ENCODE data around the gene LIPN.
"Not testable (repeated sequence)": the region's sequence is repeated elsewhere in the genome, so short reads cannot be mapped to it uniquely, and the experiment has no call there.

LIPN gene

GRCh38 chr10:88759366-88760101 is at the start of gene LIPN:
LIPN (plus strand) TSS chr10:88760020; CDS start chr10:88761406, 1,386 bp downstream.
- Mint-ChIP-seq H3K9me3 (no peaks in the 10 kb centered on the region), H3K27me3 (peaks cover 3% of the 10 kb centered on the region), H3K27ac (no peak within 1 kb of the TSS), H3K4me1 (ENCODE audit: low read depth) (peaks cover 17% of the 10 kb centered on the region), H3K36me3 (ENCODE audit: low read depth) (no peaks in the 10 kb centered on the region), H3K4me3 (no peak within 1 kb of the TSS)
- DNase-seq: no peak

- peaks cover 16% of the 10 kb centered on the region for H3K27me3 Mint-ChIP-seq
These were observed 44.3 kb upstream of the LIPN start for GRCh38 chr10:88715517-88715916.

GRCh38 chr10:88721392-88721791 is 38.4 kb upstream of the LIPN start:
- Mint-ChIP-seq H3K4me3 (no peak overlapping the region), H3K36me3 (ENCODE audit: low read depth) (no peaks in the 10 kb centered on the region), H3K9me3 (no peaks in the 10 kb centered on the region)

More at GRCh38 chr10:88715517-88715916, 44.3 kb upstream of the LIPN start:
- no peaks in the 10 kb centered on the region for H3K36me3 Mint-ChIP-seq (ENCODE audit: low read depth)
- no peak for DNase-seq
- no peak overlapping the region for H3K4me3 Mint-ChIP-seq
- H3K27ac Mint-ChIP-seq: no peak overlapping the region
- no peaks in the 10 kb centered on the region for H3K9me3 Mint-ChIP-seq
- no peaks in the 10 kb centered on the region for H3K4me1 Mint-ChIP-seq (ENCODE audit: low read depth)

GRCh38 chr10:88725798-88726197 is 34.0 kb upstream of the LIPN start:
- Mint-ChIP-seq H3K4me1 (ENCODE audit: low read depth) (peaks cover 5% of the 10 kb centered on the region), H3K36me3 (ENCODE audit: low read depth) (no peaks in the 10 kb centered on the region), H3K27me3 (peaks cover 4% of the 10 kb centered on the region), H3K9me3 (no peaks in the 10 kb centered on the region), H3K27ac (no peak overlapping the region), H3K4me3 (no peak overlapping the region)
- DNase-seq: no peak

More at GRCh38 chr10:88721392-88721791, 38.4 kb upstream of the LIPN start:
- Mint-ChIP-seq H3K27me3 (peaks cover 17% of the 10 kb centered on the region), H3K27ac (no peak overlapping the region), H3K4me1 (ENCODE audit: low read depth) (peaks cover 5% of the 10 kb centered on the region)
- DNase-seq: no peak

GRCh38 chr10:88728107-88728763 is 31.6 kb upstream of the LIPN start:
- H3K9me3 Mint-ChIP-seq: no peaks in the 10 kb centered on the region
- H3K27ac Mint-ChIP-seq: no peak overlapping the region
- DNase-seq: peak; percentile 41
- peaks cover 4% of the 10 kb centered on the region for H3K27me3 Mint-ChIP-seq
- H3K36me3 Mint-ChIP-seq (ENCODE audit: low read depth): no peaks in the 10 kb centered on the region
- H3K4me3 Mint-ChIP-seq: no peak overlapping the region
- H3K4me1 Mint-ChIP-seq (ENCODE audit: low read depth): peaks cover 5% of the 10 kb centered on the region

GRCh38 chr10:88730864-88731263 is 29.0 kb upstream of the LIPN start:
- no peaks in the 10 kb centered on the region for H3K9me3 Mint-ChIP-seq
- H3K36me3 Mint-ChIP-seq (ENCODE audit: low read depth): no peaks in the 10 kb centered on the region
- peaks cover 3% of the 10 kb centered on the region for H3K4me1 Mint-ChIP-seq (ENCODE audit: low read depth)
- H3K4me3 Mint-ChIP-seq: no peak overlapping the region
- no peaks in the 10 kb centered on the region for H3K27me3 Mint-ChIP-seq
- no peak overlapping the region for H3K27ac Mint-ChIP-seq
- DNase-seq: no peak

GRCh38 chr10:88731296-88731695 is 28.5 kb upstream of the LIPN start:
- H3K27me3 Mint-ChIP-seq: no peaks in the 10 kb centered on the region
- no peak for DNase-seq
- H3K4me1 Mint-ChIP-seq (ENCODE audit: low read depth): no peaks in the 10 kb centered on the region
- no peaks in the 10 kb centered on the region for H3K9me3 Mint-ChIP-seq
- H3K36me3 Mint-ChIP-seq (ENCODE audit: low read depth): no peaks in the 10 kb centered on the region
- no peak overlapping the region for H3K27ac Mint-ChIP-seq
- no peak overlapping the region for H3K4me3 Mint-ChIP-seq

GRCh38 chr10:88733215-88733614 is 26.6 kb upstream of the LIPN start:
- Mint-ChIP-seq H3K4me3 (no peak overlapping the region), H3K36me3 (ENCODE audit: low read depth) (no peaks in the 10 kb centered on the region), H3K27me3 (peaks cover 10% of the 10 kb centered on the region), H3K4me1 (ENCODE audit: low read depth) (no peaks in the 10 kb centered on the region), H3K27ac (no peak overlapping the region), H3K9me3 (no peaks in the 10 kb centered on the region)
- no peak for DNase-seq

- no peak for DNase-seq
- H3K27ac Mint-ChIP-seq: no peak overlapping the region
These were observed 24.2 kb upstream of the LIPN start for GRCh38 chr10:88735661-88736060.

GRCh38 chr10:88741921-88742320 is 17.9 kb upstream of the LIPN start:
- DNase-seq; H3K36me3 Mint-ChIP-seq (ENCODE audit: low read depth); H3K27ac Mint-ChIP-seq; H3K4me3 Mint-ChIP-seq; H3K9me3 Mint-ChIP-seq; H3K4me1 Mint-ChIP-seq (ENCODE audit: low read depth): not testable (repeated sequence)
- peaks cover 36% of the 10 kb centered on the region for H3K27me3 Mint-ChIP-seq

More at GRCh38 chr10:88735661-88736060, 24.2 kb upstream of the LIPN start:
- H3K4me1 Mint-ChIP-seq (ENCODE audit: low read depth): no peaks in the 10 kb centered on the region
- H3K27me3 Mint-ChIP-seq: peaks cover 26% of the 10 kb centered on the region
- H3K36me3 Mint-ChIP-seq (ENCODE audit: low read depth): no peaks in the 10 kb centered on the region
- H3K9me3 Mint-ChIP-seq: no peaks in the 10 kb centered on the region
- H3K4me3 Mint-ChIP-seq: no peak overlapping the region

- H3K27me3 Mint-ChIP-seq: peaks cover 33% of the 10 kb centered on the region
- no peaks in the 10 kb centered on the region for H3K36me3 Mint-ChIP-seq (ENCODE audit: low read depth)
These were observed 17.4 kb upstream of the LIPN start for GRCh38 chr10:88742448-88742847.

GRCh38 chr10:88744002-88744401 is 15.8 kb upstream of the LIPN start:
- H3K4me3 Mint-ChIP-seq: no peak overlapping the region
- DNase-seq: no peak
- H3K36me3 Mint-ChIP-seq (ENCODE audit: low read depth): no peaks in the 10 kb centered on the region
- peaks cover 3% of the 10 kb centered on the region for H3K9me3 Mint-ChIP-seq
- H3K27me3 Mint-ChIP-seq: peaks cover 19% of the 10 kb centered on the region
- no peaks in the 10 kb centered on the region for H3K4me1 Mint-ChIP-seq (ENCODE audit: low read depth)
- H3K27ac Mint-ChIP-seq: no peak overlapping the region

More at GRCh38 chr10:88742448-88742847, 17.4 kb upstream of the LIPN start:
- Mint-ChIP-seq H3K27ac (no peak overlapping the region), H3K9me3 (peaks cover 3% of the 10 kb centered on the region), H3K4me3 (no peak overlapping the region), H3K4me1 (ENCODE audit: low read depth) (no peaks in the 10 kb centered on the region)
- DNase-seq: no peak

GRCh38 chr10:88745633-88746032 is 14.2 kb upstream of the LIPN start:
- H3K9me3 Mint-ChIP-seq: peaks cover 3% of the 10 kb centered on the region
- no peak for DNase-seq
- H3K4me1 Mint-ChIP-seq (ENCODE audit: low read depth): no peaks in the 10 kb centered on the region
- peaks cover 9% of the 10 kb centered on the region for H3K27me3 Mint-ChIP-seq
- H3K27ac Mint-ChIP-seq: no peak overlapping the region
- H3K4me3 Mint-ChIP-seq: no peak overlapping the region
- H3K36me3 Mint-ChIP-seq (ENCODE audit: low read depth): no peaks in the 10 kb centered on the region

GRCh38 chr10:88754287-88754686 is 5.5 kb upstream of the LIPN start:
- Mint-ChIP-seq H3K36me3 (ENCODE audit: low read depth) (no peaks in the 10 kb centered on the region), H3K27me3 (peaks cover 5% of the 10 kb centered on the region), H3K4me3 (no peak overlapping the region), H3K4me1 (ENCODE audit: low read depth) (peaks cover 8% of the 10 kb centered on the region), H3K9me3 (no peaks in the 10 kb centered on the region), H3K27ac (no peak overlapping the region)
- DNase-seq: no peak

GRCh38 chr10:88755753-88756152 is 4.1 kb upstream of the LIPN start:
- Mint-ChIP-seq H3K36me3 (ENCODE audit: low read depth) (no peaks in the 10 kb centered on the region), H3K9me3 (no peaks in the 10 kb centered on the region), H3K4me1 (ENCODE audit: low read depth) (peaks cover 13% of the 10 kb centered on the region), H3K27ac (no peak overlapping the region), H3K27me3 (peaks cover 7% of the 10 kb centered on the region), H3K4me3 (no peak overlapping the region)
- DNase-seq: no peak
